Adrenal gland (tissue), 12 donors: ENCODE results near the gene UBE2D1. TPM values are rescaled to one million over a fixed set of nuclear protein-coding genes. Genes with fewer than 3 reads are reported as not detected.

Source experiments
- DNase-seq, 7 donors: peaks; one replicate each; pipeline ENCODE4 v3.0.0-alpha.2; 2019 to 2020
- H3K27ac ChIP-seq, 5 donors: fragments of 200-600 bp; sonication (generic) in 4 of 5; 1 replicate in 3 of 5; 2 replicates in 2 of 5; pipeline versions ENCODE4 v1.5.1 to v1.8.0; 2016 to 2020; ENCODE audit warnings: mild to moderate bottlenecking in 1 of 5
- H3K27me3 ChIP-seq: fragments of 200-600 bp; 2 replicates; pipeline ENCODE4 v1.8.0; 2021
- H3K36me3 ChIP-seq, 2 donors: fragments of 200-600 bp; replicated peaks in 1 of 2; 1 replicate in 1 of 2; 2 replicates in 1 of 2; pipeline versions ENCODE4 v1.5.1 to v1.8.0; 2018 to 2022
- H3K4me1 ChIP-seq, 2 donors: fragments of 200-600 bp; replicated peaks in 1 of 2; 1 replicate in 1 of 2; 2 replicates in 1 of 2; pipeline versions ENCODE4 v1.5.1 to v1.8.0; 2018 to 2021
- H3K4me3 ChIP-seq, 4 donors: fragments of 200-600 bp; sonication (generic) in 3 of 4; one replicate each; pipeline ENCODE4 v1.5.1; 2016 to 2018
- H3K9me3 ChIP-seq, 3 donors: fragments of 200-600 bp; sonication (generic) in 1 of 3; replicated peaks in 1 of 3; 1 replicate in 2 of 3; 2 replicates in 1 of 3; pipeline versions ENCODE4 v1.5.1 to v1.8.0; 2016 to 2021
- CTCF ChIP-seq, 6 experiments: fragments of 450-650 bp in 4 of 6; fragments of 200-600 bp in 2 of 6; sonication (generic) in 1 of 6; IDR thresholded peaks; 1 replicate in 5 of 6; 2 replicates in 1 of 6; pipeline versions ENCODE4 v1.5.1 to v1.8.0; 2016 to 2021; ENCODE audit warnings: antibody characterized with exemption in 6 of 6, mild to moderate bottlenecking in 2 of 6, moderate library complexity in 1 of 6
- POLR2A ChIP-seq, 2 donors: fragments of 450-650 bp; IDR thresholded peaks; one replicate each; pipeline ENCODE4 v1.6.1; 2017; ENCODE audit warnings: antibody characterized with exemption in 2 of 2, mild to moderate bottlenecking in 2 of 2, moderate library complexity in 1 of 2
- WGBS, 4 donors: extraction: QIAGEN DNeasy Blood & Tissue Kit in 2 of 4; methylation state at CpG; one replicate each; pipeline versions ENCODE4 v1.1.5 to v1.1.7; 2013 to 2017; 5-methylcytosine and 5-hydroxymethylcytosine counted together
- intact Hi-C, 2 donors: fragments of 100-400 bp; cut with DNase I; formaldehyde crosslinking; loops; one replicate each; pipeline versions ENCODE4 v1.14.1 to v1.15.0; 2022 to 2023
- polyA plus RNA-seq, 3 donors: library from polyadenylated mRNA; stranded (reverse); fragments of 200-250 nt in 2 of 3; fragments of 350-450 nt in 1 of 3; fragmentation: Illumina TruSeq in 1 of 3; extraction: RNeasy Lipid Tissue Mini Kit (QIAGEN cat#74804) in 1 of 3; gene quantifications; one replicate each; pipeline ENCODE4 v1.2.3, GENCODE V29; 2013 to 2014
- total RNA-seq, 9 donors: library from RNA; depleted of rRNA in 4 of 9; stranded (reverse); fragments of >200 nt in 4 of 9; fragments of 120-200 nt in 1 of 9; fragmentation: NEBNext Ultra II Directional in 1 of 9; extraction: Animal tissue kit (Norgen Biotek cat#: 25700) in 1 of 9; gene quantifications; one replicate each; pipeline versions ENCODE4 v1.1.0 to v1.2.4, GENCODE V29; 2013 to 2023
- donor health status: healthy with polysubstance abuse.
- donor health status: Bipolar disorder and iron deficiency.
- donor health status: DM: yes; HTN: yes; CAD: no.
- donor health status: DM: no; HTN: no; CAD: no.
- donor health status: DM: no; HTN: no; CAD: no.
- donor health status: DM: yes; HTN: yes; CAD: no.

Gene UBE2D1
- total and polyA plus RNA-seq, 12 donors: 9.2 to 33.8 (median 19.4) TPM

- TF ChIP-seq POLR2A (IDR thresholded peaks at IDR 0.05): no peak
- TF ChIP-seq CTCF (IDR thresholded peaks at IDR 0.05): no peak
- no peak overlapping the region for H3K4me3 ChIP-seq
- H3K27ac ChIP-seq: no peak overlapping the region
- no peaks in the 10 kb centered on the region for H3K9me3 ChIP-seq
- no peaks in the 10 kb centered on the region for H3K36me3 ChIP-seq
- 83 to 89% (median 85%) methylated on average over 6 of the region's 6 CpGs for WGBS, 4 donors
- H3K4me1 ChIP-seq: peaks cover 11 to 30% of the 10 kb centered on the region in 2 donors
- intact Hi-C loops: no loop called here
- DNase-seq: no peak
- H3K27me3 ChIP-seq: no peaks in the 10 kb centered on the region
Measured at GRCh38 chr10:58350619-58351323, 16.0 kb downstream of the UBE2D1 start.

- no peaks in the 10 kb centered on the region for H3K27me3 ChIP-seq
- H3K4me1 ChIP-seq: peaks cover 15 to 40% of the 10 kb centered on the region in 2 donors
- H3K4me3 ChIP-seq: no peak overlapping the region
- intact Hi-C loops: no loop called here
- no peaks in the 10 kb centered on the region for H3K36me3 ChIP-seq
- H3K9me3 ChIP-seq: no peaks in the 10 kb centered on the region
- H3K27ac ChIP-seq: no peak overlapping the region
- DNase-seq: no peak
- TF ChIP-seq POLR2A (IDR thresholded peaks at IDR 0.05) (no peak), CTCF (IDR thresholded peaks at IDR 0.05) (no peak)
- 87 to 92% (median 89%) methylated on average over 7 of the region's 7 CpGs for WGBS, 4 donors
Measured at GRCh38 chr10:58351616-58352578, 17.1 kb downstream of the UBE2D1 start.

GRCh38 chr10:58352956-58353610 lies 18.3 kb downstream of the UBE2D1 start:
- TF ChIP-seq POLR2A (IDR thresholded peaks at IDR 0.05) (no peak), CTCF (IDR thresholded peaks at IDR 0.05) (no peak)
- Histone ChIP-seq H3K36me3 (no peaks in the 10 kb centered on the region), H3K27me3 (no peaks in the 10 kb centered on the region), H3K4me3 (no peak overlapping the region), H3K27ac (peak overlapping the region in 1 of 5 donors; percentile 3), H3K9me3 (no peaks in the 10 kb centered on the region), H3K4me1 (peaks cover 21 to 45% of the 10 kb centered on the region in 2 donors)
- intact Hi-C loops: no loop called here
- 39 to 43% (median 43%) methylated on average over 2 of the region's 2 CpGs for WGBS, 4 donors
- no peak for DNase-seq

- TF ChIP-seq POLR2A (IDR thresholded peaks at IDR 0.05): no peak
- TF ChIP-seq CTCF (IDR thresholded peaks at IDR 0.05): no peak
- DNase-seq: peak in 6 of 7 donors; percentile 22 to 63 (median 54)
- no peaks in the 10 kb centered on the region for H3K27me3 ChIP-seq
- WGBS, 4 donors: 47 to 52% (median 50%) methylated on average over 2 of the region's 2 CpGs
- no peaks in the 10 kb centered on the region for H3K36me3 ChIP-seq
- no peak overlapping the region for H3K27ac ChIP-seq
- peaks cover 41 to 64% of the 10 kb centered on the region in 2 donors for H3K4me1 ChIP-seq
- intact Hi-C loops: no loop called here
- H3K4me3 ChIP-seq: no peak overlapping the region
- H3K9me3 ChIP-seq: no peaks in the 10 kb centered on the region
Measured at GRCh38 chr10:58356756-58357155, 21.9 kb downstream of the UBE2D1 start.
